Measurements from ENCODE around the gene ANKRD44. TPM values are rescaled to one million over a fixed set of nuclear protein-coding genes. Genes with fewer than 3 reads are reported as not detected.

ANKRD44 gene
- total and polyA plus RNA-seq, 2 of the 8 experiments (the other 6 are each of a cell fraction or from before 2014, with no cell fraction given): 1.2 to 1.3 TPM

- Histone ChIP-seq H3K9me3 (ENCODE audit: insufficient read depth in 2 of 2, low read depth in 1 of 2, low read length in 1 of 2) (no peaks in the 10 kb centered on the region), H3K79me2 (ENCODE audit: control insufficient read depth in 1 of 2, insufficient read depth in 2 of 2, low read length in 2 of 2) (no peaks in the 10 kb centered on the region), H2BK12ac (ENCODE audit: low read depth, low read length) (no peak overlapping the region), H3K4me1 (replicated peaks in 1 of 4; ENCODE audit: control insufficient read depth in 3 of 4, insufficient read depth in 4 of 4, low read length in 3 of 4) (0 out of 7 replicates have a peak, but pooled peaks cover 0 to 3% (median 0%) of the 10 kb centered on the region in 4 experiments), H3K4me3 (ENCODE audit: extremely low read depth in 1 of 4, insufficient read depth in 2 of 4, low read depth in 3 of 4, low read length in 4 of 4) (no peak overlapping the region), H3K9ac (replicated peaks in 1 of 4; ENCODE audit: extremely low read depth in 1 of 4, low read depth in 3 of 4, low read length in 3 of 4) (no peak overlapping the region), H3K23me2 (ENCODE audit: low read depth, low read length) (no peaks in the 10 kb centered on the region), H4K91ac (replicated peaks; ENCODE audit: insufficient read length, low read length) (no peak overlapping the region), H2BK5ac (ENCODE audit: low read depth, low read length) (no peak overlapping the region), H4K8ac (ENCODE audit: extremely low read depth, insufficient read depth, low read length) (no peak overlapping the region), H2BK15ac (ENCODE audit: low read length) (no peak overlapping the region), H2BK20ac (ENCODE audit: low read length) (no peak overlapping the region), H3K79me1 (ENCODE audit: low read depth, low read length) (no peaks in the 10 kb centered on the region), H3K18ac (ENCODE audit: extremely low read depth, low read length) (no peak overlapping the region), H2AK5ac (ENCODE audit: low read depth, low read length) (no peak overlapping the region), H2AFZ (ENCODE audit: low read length) (no peak overlapping the region), H4K20me1 (replicated peaks in 1 of 2; ENCODE audit: control insufficient read depth in 1 of 2, insufficient read depth in 2 of 2, low read length in 2 of 2) (no peaks in the 10 kb centered on the region), H3K14ac (ENCODE audit: insufficient read length) (no peak overlapping the region), H3K36me3 (ENCODE audit: control insufficient read depth in 2 of 4, insufficient read depth in 4 of 4, low read length in 3 of 4) (no peaks in the 10 kb centered on the region), H3K56ac (replicated peaks; ENCODE audit: insufficient read length, low read depth, low read length) (no peak overlapping the region), H4K5ac (ENCODE audit: insufficient read length, low read depth, low read length) (no peak overlapping the region), H3K27ac (ENCODE audit: low read depth, low read length) (no peak overlapping the region), H3K4me2 (ENCODE audit: insufficient read depth in 1 of 2, low read depth in 2 of 2, low read length in 2 of 2) (no peak overlapping the region), H3K23ac (ENCODE audit: insufficient read length) (no peak overlapping the region), H2BK120ac (replicated peaks; ENCODE audit: low read depth, low read length) (no peak overlapping the region), H3K4ac (replicated peaks; ENCODE audit: insufficient read length, low read depth, low read length) (no peak overlapping the region), H3K27me3 (replicated peaks in 1 of 4; ENCODE audit: control insufficient read depth in 3 of 4, extremely low read depth in 1 of 4, insufficient read depth in 3 of 4, low read length in 3 of 4) (no peaks in the 10 kb centered on the region)
- ChIA-PET POLR2A (ENCODE audit: partially characterized antibody) (no interaction called here), CTCF (ENCODE audit: partially characterized antibody) (interaction anchor here (1.2 to 5.2 kb wide), 2 partner anchors 25 to 30 kb away, joined by 5 to 35 read pairs; no protein-coding TSS in a partner anchor)
- TF ChIP-seq BRCA1 (IDR thresholded peaks at IDR 0.05; ENCODE audit: low read depth, low read length): no peak
- TF ChIP-seq JUN (IDR thresholded peaks at IDR 0.05; ENCODE audit: low read depth, low read length): no peak
- TF ChIP-seq TEAD4 (IDR thresholded peaks at IDR 0.05; ENCODE audit: low read depth, low read length): no peak
- TF ChIP-seq SAP30 (IDR thresholded peaks at IDR 0.05; ENCODE audit: insufficient read depth, insufficient replicate concordance, low read length): no peak
- no peak for TF ChIP-seq SP4 (IDR thresholded peaks at IDR 0.05; ENCODE audit: low read length)
- DNase-seq (ENCODE audit: low read depth in 1 of 2, low spot score in 2 of 2): no peak
- FAIRE-seq: no peak
- 91% methylated on average over 3 of the region's 3 CpGs; no CpG with 5 or more reads in 1 of the 2 experiments for WGBS, 2 experiments (ENCODE audit: extremely low coverage in 1 of 2, insufficient coverage in 1 of 2, insufficient read length in 1 of 2, insufficient replicate concordance in 2 of 2, low coverage in 1 of 2, low lambda C conversion rate in 2 of 2, missing lambda C conversion rate in 1 of 2)
Observed at GRCh38 chr2:197138506-197138905, 172.1 kb downstream of the ANKRD44 start.

Data from H1 (cell line).